Measurements from ENCODE around the gene CHCHD2. TPM values are rescaled to one million over a fixed set of nuclear protein-coding genes. Genes with fewer than 3 reads are reported as not detected.

Gene CHCHD2
- total RNA-seq, 1 donor from 2014 or later = 64.1 TPM

GRCh38 chr7:56125831-56126230 lies 19.6 kb upstream of the CHCHD2 start:
- no peaks in the 10 kb centered on the region for H3K27me3 ChIP-seq
- no peak overlapping the region for H2AFZ ChIP-seq (replicated peaks)
- no peaks in the 10 kb centered on the region for H4K20me1 ChIP-seq (ENCODE audit: low read depth)
- DNase-seq (ENCODE audit: low spot score) = no peak
- no peaks in the 10 kb centered on the region for H3K9me3 ChIP-seq (ENCODE audit: low read depth)
- Mint-ChIP-seq H3K27me3 (ENCODE audit: insufficient read depth, low read depth) (peaks cover 3% of the 10 kb centered on the region), H3K9me3 (peaks cover 11% of the 10 kb centered on the region), H3K4me1 (no peaks in the 10 kb centered on the region), H3K36me3 (no peaks in the 10 kb centered on the region), H3K27ac (no peak overlapping the region), H3K4me3 (no peak overlapping the region)
- TF ChIP-seq EZH2 (IDR thresholded peaks at IDR 0.05) (no peak), EZH2phosphoT487 (IDR thresholded peaks at IDR 0.05) (no peak)
- TF ChIP-seq, protein P1, sequence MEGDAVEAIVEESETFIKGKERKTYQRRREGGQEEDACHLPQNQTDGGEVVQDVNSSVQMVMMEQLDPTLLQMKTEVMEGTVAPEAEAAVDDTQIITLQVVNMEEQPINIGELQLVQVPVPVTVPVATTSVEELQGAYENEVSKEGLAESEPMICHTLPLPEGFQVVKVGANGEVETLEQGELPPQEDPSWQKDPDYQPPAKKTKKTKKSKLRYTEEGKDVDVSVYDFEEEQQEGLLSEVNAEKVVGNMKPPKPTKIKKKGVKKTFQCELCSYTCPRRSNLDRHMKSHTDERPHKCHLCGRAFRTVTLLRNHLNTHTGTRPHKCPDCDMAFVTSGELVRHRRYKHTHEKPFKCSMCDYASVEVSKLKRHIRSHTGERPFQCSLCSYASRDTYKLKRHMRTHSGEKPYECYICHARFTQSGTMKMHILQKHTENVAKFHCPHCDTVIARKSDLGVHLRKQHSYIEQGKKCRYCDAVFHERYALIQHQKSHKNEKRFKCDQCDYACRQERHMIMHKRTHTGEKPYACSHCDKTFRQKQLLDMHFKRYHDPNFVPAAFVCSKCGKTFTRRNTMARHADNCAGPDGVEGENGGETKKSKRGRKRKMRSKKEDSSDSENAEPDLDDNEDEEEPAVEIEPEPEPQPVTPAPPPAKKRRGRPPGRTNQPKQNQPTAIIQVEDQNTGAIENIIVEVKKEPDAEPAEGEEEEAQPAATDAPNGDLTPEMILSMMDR (IDR thresholded peaks at IDR 0.05) = no peak
- H3K9ac ChIP-seq = no peak overlapping the region
- no peaks in the 10 kb centered on the region for H3K79me2 ChIP-seq (ENCODE audit: low read depth)
- H3F3A ChIP-seq (ENCODE audit: low read depth) = no peaks in the 10 kb centered on the region
- no peaks in the 10 kb centered on the region for H3K4me1 ChIP-seq
- H3K4me2 ChIP-seq = no peak overlapping the region
- no peak overlapping the region for H3K27ac ChIP-seq
- no peak overlapping the region for H3K4me3 ChIP-seq
- H3K36me3 ChIP-seq = no peaks in the 10 kb centered on the region

DNA sequence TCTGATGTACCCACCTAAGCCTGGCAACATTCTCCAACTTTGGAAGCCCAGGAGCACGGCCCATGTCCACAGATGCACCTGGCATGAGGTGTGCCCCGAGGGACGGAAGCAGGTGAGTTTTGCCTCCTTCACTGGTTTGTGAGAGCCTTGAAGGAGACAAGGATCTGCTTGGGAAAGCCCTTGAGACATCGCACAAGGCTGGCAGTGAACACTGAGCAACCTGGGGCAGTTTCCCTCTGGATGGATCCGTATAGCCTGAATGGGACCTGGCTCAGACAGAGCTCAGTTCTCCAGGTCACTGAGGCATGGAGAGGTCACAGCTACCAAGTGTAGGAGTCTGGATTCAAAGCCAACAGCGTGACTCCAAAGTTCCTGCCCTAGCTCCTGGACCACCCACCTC lies 18.7 kb upstream of the CHCHD2 start:
- Histone ChIP-seq H3K27me3 (no peaks in the 10 kb centered on the region), H3K79me2 (ENCODE audit: low read depth) (no peaks in the 10 kb centered on the region), H3K9ac (no peak overlapping the region), H3K9me3 (ENCODE audit: low read depth) (no peaks in the 10 kb centered on the region), H3K4me3 (no peak overlapping the region), H3K27ac (no peak overlapping the region), H3K4me1 (no peaks in the 10 kb centered on the region), H3F3A (ENCODE audit: low read depth) (no peaks in the 10 kb centered on the region), H3K36me3 (no peaks in the 10 kb centered on the region), H4K20me1 (ENCODE audit: low read depth) (no peaks in the 10 kb centered on the region), H3K4me2 (no peak overlapping the region), H2AFZ (replicated peaks) (no peak overlapping the region)
- no peaks in the 10 kb centered on the region for H3K4me1 Mint-ChIP-seq
- no peak overlapping the region for H3K27ac Mint-ChIP-seq
- H3K4me3 Mint-ChIP-seq = no peak overlapping the region
- H3K36me3 Mint-ChIP-seq = no peaks in the 10 kb centered on the region
- DNase-seq (ENCODE audit: low spot score) = no peak
- no peak for TF ChIP-seq EZH2 (IDR thresholded peaks at IDR 0.05)
- TF ChIP-seq, protein P1 (IDR thresholded peaks at IDR 0.05) = no peak
- TF ChIP-seq EZH2phosphoT487 (IDR thresholded peaks at IDR 0.05) = no peak
- peaks cover 3% of the 10 kb centered on the region for H3K27me3 Mint-ChIP-seq (ENCODE audit: insufficient read depth, low read depth)
- H3K9me3 Mint-ChIP-seq = peaks cover 14% of the 10 kb centered on the region

DNA sequence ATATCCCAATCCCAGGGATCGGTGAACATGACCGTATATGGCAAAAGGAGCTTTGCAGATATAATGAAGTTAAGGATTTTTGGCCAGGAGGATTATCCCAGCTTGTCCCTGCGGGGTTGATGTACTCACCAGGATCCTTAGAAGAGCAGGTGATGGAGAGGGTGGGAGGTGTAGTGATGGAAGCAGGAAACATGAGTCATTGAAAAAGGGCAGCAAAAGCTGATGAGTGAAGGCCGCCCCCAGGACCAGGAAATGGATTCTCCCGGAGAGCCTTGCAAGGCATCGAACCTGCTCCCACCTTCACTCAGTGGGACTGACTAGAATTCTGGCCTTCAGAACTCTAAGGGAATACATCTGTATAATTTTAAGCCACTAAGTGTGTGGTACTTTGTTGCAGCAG lies 15.2 kb upstream of the CHCHD2 start:
- H3F3A ChIP-seq (ENCODE audit: low read depth) = no peaks in the 10 kb centered on the region
- no peaks in the 10 kb centered on the region for H3K27me3 ChIP-seq
- DNase-seq (ENCODE audit: low spot score) = no peak
- Mint-ChIP-seq H3K4me3 (no peak overlapping the region), H3K27me3 (ENCODE audit: insufficient read depth, low read depth) (peaks cover 3% of the 10 kb centered on the region), H3K36me3 (no peaks in the 10 kb centered on the region), H3K27ac (no peak overlapping the region), H3K9me3 (peaks cover 20% of the 10 kb centered on the region), H3K4me1 (no peaks in the 10 kb centered on the region)
- H3K27ac ChIP-seq = no peak overlapping the region
- H3K4me2 ChIP-seq = no peak overlapping the region
- H3K9ac ChIP-seq = no peak overlapping the region
- H3K79me2 ChIP-seq (ENCODE audit: low read depth) = no peaks in the 10 kb centered on the region
- no peak overlapping the region for H3K4me3 ChIP-seq
- TF ChIP-seq EZH2phosphoT487 (IDR thresholded peaks at IDR 0.05) (no peak), EZH2 (IDR thresholded peaks at IDR 0.05) (no peak)
- TF ChIP-seq, protein P1 (IDR thresholded peaks at IDR 0.05) = no peak
- no peaks in the 10 kb centered on the region for H3K9me3 ChIP-seq (ENCODE audit: low read depth)
- no peaks in the 10 kb centered on the region for H3K4me1 ChIP-seq
- no peak overlapping the region for H2AFZ ChIP-seq (replicated peaks)
- H3K36me3 ChIP-seq = no peaks in the 10 kb centered on the region
- no peaks in the 10 kb centered on the region for H4K20me1 ChIP-seq (ENCODE audit: low read depth)

Data from neural progenitor cell (in vitro differentiated cells).